Activated CD4-positive, alpha-beta T cell treated with anti-CD3 and anti-CD28 coated beads, Interleukin-2, Interleukin-6, amounts not matched to agents 100 ng/mL and 50 ng/mL, durations not matched to agents 16 hours and 8 hours (primary cell): ENCODE measurements around the gene B4GALNT2.
A peak's percentile ranks its signal among the peaks of the same experiment; 100 is the strongest.
"Not testable (repeated sequence)": the region's sequence is repeated elsewhere in the genome, so short reads cannot be mapped to it uniquely, and the experiment has no call there.

Experiments
- DNase-seq: peaks from one replicate; pipeline ENCODE4 v3.0.0-alpha.2; 2020

B4GALNT2 gene, protein sequence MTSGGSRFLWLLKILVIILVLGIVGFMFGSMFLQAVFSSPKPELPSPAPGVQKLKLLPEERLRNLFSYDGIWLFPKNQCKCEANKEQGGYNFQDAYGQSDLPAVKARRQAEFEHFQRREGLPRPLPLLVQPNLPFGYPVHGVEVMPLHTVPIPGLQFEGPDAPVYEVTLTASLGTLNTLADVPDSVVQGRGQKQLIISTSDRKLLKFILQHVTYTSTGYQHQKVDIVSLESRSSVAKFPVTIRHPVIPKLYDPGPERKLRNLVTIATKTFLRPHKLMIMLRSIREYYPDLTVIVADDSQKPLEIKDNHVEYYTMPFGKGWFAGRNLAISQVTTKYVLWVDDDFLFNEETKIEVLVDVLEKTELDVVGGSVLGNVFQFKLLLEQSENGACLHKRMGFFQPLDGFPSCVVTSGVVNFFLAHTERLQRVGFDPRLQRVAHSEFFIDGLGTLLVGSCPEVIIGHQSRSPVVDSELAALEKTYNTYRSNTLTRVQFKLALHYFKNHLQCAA

DNA sequence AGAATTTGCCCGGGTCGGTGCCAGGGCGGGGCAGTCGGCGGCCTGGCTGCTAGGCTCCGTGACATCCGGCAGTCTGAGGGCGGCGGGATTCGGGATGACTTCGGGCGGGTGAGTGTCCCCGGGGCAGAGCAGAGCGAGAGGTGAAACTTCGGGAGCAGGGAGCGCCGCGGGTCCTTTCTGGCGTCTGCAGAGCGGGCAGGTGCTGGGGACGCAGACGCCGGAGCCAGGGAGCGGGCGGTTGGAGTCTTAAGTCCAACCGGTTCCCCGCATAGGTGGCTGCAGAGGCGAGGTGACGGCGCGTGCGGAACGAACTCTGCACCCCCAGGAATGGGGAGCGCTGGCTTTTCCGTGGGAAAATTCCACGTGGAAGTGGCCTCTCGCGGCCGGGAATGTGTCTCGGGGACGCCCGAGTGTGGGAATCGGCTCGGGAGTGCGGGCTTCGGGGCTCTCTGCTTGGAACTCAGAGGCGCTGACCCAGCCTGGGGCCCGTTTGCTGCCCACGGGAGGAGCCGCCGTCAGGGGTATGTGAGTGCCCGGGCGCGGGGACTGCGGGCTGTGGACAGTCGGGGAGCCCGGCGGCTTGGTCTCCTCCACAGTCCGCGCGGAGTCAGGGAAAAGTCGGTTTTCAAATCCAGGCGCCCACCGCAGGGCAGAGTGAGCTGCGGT is at the start of gene B4GALNT2:
Gene B4GALNT2 (plus strand): TSS at position 71 of the 666 bp plus-strand sequence. CDS start 24 bp downstream, at position 95.
- peak; percentile 7 for DNase-seq

DNA sequence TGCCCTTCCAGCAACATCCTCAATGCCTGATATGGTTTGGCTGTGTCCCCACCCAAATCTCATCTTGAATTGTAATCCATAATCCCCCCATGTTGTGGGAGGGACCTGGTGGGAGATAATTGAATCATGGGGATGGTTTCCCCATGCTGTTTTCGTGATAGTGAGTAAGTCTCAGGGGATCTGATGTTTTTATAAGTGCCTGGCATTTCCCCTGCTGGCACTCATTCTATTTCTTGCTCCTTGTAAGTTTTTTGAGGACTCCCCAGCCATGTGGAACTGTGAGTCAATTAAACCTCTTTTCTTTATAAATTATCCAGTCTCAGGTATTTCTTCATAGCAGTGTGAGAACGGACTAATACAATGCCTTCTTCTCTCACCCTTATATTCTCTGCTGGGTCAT is 47.5 kb upstream of the B4GALNT2 start:
- DNase-seq = not testable (repeated sequence)

DNA sequence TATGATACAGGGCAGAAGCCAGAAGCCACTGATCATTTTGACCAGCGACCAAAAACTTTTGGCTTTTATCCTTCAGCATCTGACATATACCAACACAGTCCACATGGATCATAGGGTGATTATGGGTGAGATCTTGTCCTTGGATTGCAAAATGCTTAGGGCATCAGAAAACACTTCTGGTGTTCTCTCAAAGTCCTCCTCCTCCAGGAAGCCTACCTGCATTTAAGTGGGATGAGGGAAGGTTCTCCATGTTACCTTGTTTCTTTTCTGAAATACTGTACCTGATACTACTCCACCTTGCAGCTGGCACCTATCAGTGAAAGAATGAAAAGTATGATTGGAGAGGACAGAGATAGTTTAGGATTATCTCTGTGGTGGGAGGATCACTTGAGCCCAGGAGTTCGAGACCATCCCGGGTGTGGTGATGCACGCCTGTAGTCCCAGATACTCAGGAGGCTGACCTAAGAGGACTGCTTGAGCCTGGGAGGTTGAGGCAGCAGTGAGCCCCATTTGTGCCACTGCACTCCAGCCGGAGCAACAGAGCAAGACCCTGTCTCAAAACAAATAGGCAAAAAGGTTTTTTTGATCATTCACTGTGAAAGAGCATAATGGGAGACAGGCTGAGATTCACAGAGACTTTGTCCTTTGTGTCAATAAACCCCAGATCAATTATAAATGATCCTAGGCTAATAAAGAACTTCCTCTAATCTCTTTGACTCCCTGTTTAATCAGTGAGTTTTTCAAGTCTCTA is 46.8 kb upstream of the B4GALNT2 start:
- no peak for DNase-seq

DNA sequence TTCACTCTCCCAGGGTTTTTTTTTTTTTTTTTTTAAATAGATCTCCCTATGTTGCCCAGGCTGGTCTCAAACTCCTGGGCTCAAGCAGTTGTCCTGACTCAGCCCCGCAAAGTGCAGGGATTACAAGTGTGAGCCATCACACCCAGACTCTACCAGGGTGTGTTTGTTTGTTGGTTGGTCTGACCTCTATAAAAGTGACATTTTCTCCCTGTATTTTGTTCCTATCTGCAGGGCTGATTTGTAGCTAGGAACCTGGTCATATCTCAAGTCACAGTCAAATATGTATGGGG is 46.3 kb upstream of the B4GALNT2 start:
- no peak for DNase-seq

DNA sequence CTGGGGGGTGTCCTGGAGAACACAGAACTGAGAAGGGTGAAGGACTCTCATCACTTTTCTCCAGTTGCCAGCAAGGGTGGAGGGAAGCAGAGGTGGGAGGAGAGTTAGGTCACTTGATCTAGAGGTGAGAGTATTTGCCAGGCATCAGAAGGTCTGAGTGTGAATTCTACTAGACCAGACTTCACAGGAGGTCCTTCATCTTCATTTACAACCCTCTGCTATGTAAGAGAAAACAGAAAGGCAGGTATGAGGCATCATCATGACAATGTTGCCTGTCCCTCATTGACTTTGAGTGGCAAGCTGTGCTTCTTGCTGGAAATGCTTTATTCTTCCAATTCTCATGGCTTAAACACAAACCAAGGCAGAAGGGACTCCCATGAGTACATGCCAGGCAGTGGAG is 45.9 kb upstream of the B4GALNT2 start:
- no peak for DNase-seq

DNA sequence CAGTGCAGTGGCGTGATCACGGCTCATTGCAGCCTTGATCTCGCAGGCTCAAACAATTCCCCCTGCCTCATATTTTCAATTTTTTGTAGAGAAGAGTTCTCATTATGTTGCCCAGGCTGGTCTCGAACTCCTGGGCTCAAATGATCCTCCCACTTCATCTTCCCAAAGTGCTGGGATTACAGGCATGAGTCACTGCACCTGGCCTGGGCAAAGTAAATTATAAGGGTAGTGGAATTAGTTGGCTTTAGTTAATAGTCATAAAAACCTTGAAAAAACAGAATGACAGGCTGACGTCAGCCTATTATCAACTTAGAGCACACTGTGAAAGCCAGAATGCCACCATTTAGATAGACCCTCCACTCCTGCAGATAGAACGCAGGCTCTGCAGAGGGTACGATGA is 43.5 kb upstream of the B4GALNT2 start:
- no peak for DNase-seq

DNA sequence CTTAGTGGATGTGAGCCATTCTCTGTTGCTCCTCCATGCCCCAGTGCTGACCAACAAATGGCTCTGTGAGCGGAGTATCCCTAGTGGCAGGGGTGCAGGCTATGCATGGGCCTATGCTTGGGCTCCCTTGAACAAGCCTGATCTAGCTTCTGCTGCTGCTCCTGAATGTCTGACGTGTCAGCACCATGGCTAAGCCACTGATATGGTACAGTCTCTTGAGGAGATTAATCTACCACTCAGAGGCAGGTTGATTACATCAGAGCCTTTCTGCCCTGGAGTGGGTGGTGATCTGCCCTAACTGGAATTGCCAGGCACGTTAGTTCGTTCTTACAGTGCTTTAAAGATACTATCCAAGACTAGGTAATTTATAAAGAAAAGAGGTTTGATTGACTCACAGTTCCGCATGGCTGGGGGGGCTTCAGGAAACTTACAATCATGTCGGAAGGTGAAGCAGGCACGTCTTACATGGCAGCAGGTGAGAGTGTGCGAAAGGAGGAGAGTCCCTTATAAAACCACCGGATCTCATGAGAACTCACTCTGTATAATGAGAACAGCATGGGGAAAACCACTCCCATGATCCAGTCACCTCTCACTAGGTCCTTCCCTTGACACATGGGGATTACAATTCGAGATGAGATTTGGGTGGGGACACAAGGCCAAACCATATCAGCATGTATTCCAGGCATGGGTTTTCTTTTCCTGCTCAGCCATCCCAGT is 41.5 kb upstream of the B4GALNT2 start:
- no peak for DNase-seq

DNA sequence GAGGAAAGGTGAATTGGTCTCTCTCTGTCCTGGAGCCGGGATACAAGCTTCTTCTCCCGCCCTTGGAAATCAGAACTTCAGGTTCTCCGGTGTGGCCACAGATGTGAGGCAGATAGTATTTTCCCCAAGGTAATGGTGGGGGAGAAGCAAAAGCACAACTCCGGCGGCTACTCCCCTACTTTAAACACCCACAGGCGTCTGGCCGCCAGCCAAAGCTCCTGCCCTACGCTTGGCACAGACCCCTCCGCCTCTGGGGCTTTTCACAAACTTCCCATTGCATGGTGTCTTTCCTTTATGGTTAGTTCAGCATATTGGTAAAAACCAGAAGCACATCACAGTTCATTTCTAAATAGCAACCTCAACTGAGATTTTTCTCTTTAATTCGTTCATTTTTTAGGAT is 39.4 kb upstream of the B4GALNT2 start:
- no peak for DNase-seq

DNA sequence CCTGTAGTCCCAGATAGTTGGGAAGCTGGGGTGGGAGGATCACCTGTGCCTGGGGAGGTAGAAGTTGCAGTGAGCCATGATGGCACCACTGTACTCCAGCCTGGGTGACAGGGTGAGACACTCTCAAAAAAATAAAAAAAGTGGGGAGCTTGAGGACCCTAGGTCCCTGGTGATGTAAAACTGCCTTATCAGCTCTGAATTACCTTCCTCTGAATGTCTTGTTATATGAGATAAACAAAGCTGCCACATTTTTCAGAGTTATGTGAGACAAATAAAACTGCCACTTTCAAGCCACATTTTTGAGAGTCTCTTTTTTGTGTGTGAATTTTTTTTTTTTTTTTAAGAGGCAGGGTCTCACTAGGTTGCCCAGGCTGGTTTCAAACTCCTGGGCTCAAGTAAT is 32.0 kb upstream of the B4GALNT2 start:
- no peak for DNase-seq

DNA sequence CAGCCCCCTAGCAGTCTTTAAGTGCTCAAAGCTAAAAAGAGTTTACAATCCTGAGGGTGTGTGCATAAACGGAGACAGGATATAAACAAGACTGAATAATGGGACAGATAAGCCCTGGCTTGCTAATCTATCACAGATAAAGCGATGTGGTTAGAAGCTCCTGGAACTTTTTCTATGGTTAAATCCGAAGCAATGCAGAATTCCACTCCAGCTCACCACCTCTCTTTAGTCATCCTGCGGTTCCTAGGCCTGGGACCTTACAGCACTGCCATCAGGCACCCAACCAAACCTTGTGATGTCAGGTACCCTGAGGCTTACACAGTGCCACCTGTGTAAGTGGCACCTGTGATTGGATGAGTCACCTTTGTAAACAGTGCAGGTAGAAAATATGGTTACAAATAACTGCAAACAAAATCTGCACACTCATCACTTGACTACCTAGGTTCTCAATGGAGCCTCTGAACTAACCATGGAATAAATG is 31.5 kb upstream of the B4GALNT2 start:
- DNase-seq = no peak

DNA sequence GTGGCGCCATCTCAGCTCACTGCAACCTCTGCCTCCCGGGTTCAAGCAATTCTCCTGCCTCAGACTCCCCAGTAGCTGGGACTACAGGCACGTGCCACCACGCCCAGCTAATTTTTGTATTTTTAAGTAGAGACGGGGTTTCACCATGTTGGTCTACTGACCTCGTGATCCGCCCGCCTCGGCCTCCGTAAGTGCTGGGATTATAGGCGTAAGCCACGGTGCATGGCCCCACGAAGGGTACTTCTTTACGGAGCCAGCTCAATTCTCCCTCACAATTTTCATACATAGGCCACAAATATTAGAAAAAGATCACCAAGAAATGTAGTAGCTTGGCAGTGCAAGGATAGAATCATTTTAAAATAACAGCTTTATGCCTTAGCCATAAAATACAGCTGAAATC is 29.2 kb upstream of the B4GALNT2 start:
- not testable (repeated sequence) for DNase-seq

DNA sequence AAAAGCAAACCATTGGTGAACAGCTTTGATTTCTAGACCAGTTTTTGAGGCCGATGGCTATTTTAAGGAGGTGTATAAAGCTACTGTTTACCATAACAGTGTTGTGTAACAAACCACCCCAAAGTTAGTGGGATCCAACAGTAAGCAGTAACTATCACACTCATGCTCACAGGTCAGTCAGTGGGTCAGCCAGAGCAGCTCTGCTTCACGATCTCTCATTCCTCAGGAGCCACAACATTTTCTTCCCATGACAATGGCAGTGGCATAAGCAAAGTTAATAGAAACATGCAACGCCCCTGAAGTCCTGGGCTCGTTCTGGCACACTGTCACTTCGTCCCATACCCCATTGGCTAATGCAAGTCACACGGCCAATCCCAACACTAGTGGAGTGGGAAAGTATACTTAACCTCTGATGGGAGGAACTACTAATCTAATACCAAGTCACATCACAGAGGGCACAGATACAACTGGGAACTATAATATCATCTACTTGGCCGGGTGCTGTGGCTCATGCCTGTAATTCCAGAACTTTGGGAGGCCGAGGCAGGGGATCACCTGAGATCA is 28.0 kb upstream of the B4GALNT2 start:
- DNase-seq = no peak

DNA sequence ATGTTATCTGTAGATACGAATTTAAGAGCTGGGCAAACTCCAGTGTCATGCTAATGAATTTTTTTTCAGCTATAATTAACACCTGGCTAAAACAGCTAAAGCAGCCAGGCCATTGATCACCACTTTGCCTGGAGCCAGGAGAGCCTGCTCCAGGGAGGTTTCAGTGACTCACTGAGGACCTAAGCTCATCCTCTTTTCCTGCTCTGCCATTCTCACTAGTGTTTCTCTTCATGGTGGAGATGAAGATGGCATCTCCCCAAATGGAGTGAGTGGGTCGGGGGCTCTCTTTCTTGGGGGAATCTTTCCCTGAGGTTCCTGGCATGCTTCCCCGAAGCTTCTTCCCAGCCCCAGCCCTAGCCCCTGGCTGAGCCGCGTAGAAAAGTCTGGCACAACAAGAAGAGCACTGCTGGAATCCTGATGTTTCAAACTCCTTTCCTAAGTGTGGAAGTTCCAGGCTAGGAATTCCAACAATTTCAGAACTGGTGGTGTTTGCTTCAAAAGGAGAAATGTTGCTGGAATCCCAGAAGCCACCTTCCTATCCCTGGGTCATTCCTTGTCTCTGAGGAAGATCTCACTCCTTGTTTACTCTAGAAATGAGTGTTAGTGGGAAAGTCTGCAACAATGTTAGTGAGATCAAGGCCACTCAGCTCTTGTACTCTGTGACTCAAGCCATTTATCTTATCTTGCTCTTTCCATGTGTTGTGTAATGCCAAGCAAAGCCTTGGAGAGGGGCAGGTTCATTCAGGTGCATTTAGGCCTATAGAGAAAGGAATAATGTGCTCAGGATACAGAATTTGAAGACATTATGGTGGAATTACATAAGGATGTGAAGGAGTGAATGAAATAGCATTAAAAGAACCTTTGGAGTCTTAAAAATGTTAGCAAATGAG is 26.0 kb upstream of the B4GALNT2 start:
- DNase-seq = no peak

DNA sequence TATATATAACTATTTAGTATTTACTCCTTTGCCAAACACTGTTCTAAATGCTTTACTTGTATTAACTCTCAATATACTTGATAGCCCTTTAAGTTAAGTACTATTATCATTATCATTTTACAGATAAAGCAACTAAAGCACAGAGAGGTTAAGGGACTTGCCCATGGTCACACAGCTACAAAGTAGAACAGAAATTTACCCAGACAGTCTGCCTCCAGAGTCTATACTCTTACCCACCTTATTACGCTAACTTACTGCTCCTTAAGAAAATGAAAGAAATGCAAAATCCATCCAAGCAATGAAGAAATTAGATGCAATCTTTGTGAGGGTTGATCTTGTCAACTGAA is 25.4 kb upstream of the B4GALNT2 start:
- no peak for DNase-seq

DNA sequence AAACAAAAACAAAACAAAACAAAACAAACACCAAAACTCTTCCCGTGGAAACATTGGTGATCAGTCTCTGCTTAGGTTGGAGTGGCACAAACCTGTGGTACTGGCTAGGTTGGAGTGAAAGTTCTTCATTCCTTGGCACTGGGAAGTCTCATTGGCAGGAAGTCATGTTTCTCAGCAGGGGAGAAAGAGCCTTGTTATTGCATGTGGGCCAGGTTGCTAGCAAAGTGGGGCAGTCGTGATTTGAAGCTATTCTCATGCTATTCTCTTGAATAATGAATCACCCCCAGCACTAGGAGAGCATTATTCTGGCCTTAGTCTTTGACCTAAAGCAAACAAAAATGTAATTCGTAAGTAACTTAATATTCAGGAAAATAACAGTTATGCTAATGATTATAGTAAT is 24.3 kb upstream of the B4GALNT2 start:
- no peak for DNase-seq

DNA sequence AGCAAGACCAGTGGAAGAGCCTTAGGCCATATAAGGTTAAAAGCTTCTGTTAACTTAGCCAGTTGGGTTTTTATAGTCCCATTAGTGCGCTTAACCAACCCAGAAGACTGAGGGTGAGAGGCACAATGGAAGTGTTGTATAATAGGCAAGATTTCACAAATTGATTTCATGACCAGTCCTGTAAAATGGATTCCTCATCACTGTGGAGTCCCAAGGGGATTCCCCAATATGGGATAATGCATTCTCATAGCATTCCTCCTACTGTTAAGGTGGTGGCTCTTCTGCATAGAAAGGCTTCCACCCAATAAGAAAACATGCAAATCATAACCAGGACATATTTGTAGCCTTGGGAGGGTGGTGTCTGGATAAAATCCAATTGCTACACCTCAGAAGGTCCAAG is 22.1 kb upstream of the B4GALNT2 start:
- no peak for DNase-seq

DNA sequence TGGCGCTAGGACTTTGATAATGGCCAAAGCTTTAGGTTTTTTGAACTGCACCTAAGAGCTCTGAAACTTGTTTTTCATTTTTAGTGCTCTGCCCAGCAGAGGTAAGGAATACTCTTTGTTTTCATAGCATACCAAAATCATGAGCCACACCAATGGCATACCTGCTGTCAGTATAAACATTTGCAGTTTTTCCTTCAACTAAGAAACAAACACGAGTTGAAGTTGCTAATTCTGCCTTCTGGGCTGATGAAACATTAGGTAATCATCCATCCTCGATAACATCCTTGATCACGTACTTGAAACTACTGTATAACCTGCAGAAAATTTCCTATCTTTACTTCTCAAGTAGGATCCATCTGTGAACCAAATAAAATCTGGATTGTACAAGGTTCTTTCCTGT is 20.6 kb upstream of the B4GALNT2 start:
- DNase-seq = no peak

DNA sequence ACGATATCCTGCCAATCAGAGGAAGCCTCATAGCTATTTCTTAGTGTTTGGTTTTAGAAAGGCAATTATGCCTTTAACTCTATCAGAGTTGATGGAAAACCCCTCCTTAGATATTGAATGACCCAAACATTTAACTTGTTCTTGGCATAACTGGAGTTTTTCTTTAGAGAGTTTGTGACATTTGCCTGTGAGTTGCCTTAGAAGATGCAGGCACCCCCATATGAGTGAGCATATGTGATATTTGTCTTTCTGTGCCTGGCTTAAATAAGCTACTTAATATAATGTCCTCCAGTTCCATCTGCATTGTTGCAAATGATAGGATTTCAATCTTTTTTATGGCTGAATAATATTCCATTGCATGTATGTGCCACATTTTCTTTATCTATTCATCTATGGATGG is 19.6 kb upstream of the B4GALNT2 start:
- DNase-seq = no peak

DNA sequence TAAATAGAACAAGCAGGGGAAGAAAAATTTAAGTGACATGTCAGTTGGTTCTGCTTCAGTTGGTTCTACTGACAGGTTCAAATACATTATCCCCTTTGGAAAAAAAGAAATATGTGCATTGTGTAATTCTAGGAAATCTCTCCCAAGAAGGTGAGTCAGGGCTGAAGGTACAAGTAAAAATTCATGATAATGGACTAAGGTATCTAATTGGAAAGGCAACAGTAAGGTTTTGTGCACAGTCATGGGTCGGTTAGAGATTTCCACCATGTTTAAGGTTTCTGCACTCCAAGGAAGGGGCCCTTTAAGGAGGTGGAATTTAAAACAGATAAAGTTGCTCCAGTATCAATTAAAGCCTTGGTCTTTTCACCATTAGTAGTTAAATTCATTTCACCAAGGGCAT is 17.9 kb upstream of the B4GALNT2 start:
- no peak for DNase-seq

DNA sequence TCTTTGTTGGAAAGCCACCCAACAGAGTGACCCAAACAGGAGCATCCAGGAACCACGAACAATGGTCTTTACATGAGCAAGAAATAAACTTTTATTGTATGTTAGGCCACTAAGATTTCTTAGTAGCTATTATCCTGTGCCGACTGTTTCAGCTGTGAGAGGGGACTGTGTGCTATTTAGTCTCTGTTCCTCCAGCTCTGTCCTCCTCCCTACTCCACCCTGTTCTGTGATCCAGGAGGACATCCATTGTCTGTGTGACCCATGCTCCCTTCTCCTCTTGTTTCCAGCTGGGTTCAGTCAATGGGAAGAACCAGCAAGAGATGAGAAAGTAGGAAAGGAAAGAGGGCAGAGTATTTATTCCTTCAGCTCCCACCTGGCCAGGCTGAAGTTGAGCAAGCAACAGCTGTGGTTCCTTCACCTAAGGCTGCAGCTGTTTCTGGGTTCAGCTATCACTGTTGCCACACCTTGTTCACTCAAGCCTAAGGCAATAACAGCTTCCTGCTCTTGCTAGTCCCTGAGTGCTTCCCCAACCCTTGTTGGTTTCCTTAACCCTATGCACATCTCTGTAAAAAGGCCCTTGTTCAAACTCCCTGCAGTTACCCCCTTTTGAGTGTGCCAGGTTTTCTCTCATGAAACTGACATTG is 14.9 kb upstream of the B4GALNT2 start:
- no peak for DNase-seq

DNA sequence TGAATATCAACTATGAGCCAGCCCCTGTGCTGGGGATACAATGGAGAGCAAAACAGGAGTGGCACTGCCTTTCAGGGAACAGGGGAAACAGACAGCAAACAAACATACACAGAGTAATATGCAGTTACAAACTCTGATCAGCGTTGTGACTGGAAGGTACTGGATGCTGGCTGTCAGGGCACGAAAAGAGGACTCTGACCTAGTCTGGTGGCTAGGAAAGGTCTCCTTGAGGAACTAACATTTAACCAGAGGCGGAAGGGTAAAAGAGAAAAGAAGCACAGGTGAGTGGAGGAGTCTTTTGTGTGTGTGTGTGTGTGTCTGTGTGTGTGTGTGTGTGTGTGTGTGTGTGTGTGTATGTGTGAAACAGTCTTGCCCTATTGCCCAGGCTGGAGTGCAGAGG is 12.4 kb upstream of the B4GALNT2 start:
- no peak for DNase-seq
